GM12872 (cell line): Measurements from ENCODE around the gene ZNF844.

Experiments
- CTCF ChIP-seq: IDR thresholded peaks from 3 replicates; pipeline ENCODE4 v1.5.1; 2011; ENCODE audit warnings: low read depth, mild to moderate bottlenecking, low read length, moderate library complexity; ENCODE audit not compliant: insufficient read depth

ZNF844 gene

DNA sequence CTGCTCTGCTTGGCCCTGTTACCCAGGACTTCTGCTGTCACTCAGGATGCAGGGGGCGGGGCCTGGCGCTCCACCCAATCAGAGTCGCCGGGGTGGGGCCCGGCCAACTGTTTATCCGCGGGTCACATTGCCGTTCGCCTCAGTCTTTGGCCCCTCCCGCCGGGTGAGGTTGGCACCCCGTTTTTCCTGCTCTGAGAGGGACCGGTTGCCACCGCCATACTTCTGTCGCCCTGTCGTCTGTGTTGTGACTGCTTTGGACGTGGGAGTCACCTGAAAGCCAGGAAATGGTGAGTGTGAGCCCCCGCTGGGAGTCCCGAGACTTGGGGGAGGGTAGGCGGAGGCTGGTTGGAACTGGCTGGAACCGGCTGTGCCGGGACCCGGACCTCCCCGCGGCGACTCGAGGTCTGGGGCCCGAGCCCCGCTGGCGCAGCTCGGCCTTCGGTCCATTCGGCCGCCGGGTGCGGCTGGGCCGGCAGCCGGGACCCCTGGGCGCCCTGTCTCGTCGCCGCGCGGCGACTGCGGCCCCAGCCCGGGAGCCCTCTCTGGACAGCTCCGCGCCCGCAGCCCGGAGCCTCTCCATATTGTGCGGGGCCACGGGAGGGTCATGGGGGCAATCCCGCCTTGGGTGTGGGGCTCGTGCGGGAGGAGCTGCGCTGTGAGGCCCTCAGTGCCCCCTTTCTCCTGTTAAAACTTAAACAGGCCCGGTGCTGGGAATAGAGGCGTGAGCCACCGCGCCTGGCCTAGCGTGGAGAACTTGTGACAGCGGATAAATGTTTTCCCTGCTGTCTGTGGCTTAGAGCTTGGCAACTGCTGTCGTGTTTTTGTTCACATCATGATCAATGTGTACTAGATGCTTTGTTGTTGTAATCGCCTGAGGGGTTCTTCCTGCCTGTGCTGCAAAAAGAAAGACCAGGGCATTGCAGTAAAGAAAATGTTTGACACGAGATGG lies at the start of gene ZNF844:
TSS of gene ZNF844 (plus strand) at position 142 of the 949 bp plus-strand sequence. CDS start at position 285, 143 bp downstream.
- no peak for TF ChIP-seq CTCF

GRCh38 chr19:12015015-12015752 lies 49.3 kb upstream of the ZNF844 start:
- no peak for TF ChIP-seq CTCF

DNA sequence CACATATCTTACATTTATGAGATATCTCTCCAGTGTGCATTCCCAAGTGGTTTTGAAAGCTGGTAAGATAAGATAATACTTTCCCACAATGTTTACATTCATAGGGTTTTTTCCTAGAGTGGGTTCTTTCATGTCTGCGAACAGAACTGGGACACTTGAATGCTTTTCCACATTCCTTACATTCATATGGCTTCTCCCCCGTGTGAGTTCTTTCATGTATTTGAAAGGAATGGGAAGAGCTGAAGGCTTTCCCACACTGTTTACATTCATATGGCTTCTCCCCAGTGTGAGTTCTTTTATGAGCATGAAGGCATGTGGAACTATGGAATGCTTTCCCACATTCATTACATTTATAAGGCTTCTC lies 48.8 kb upstream of the ZNF844 start:
- TF ChIP-seq CTCF, result no peak

- TF ChIP-seq CTCF, result no peak
Measured at GRCh38 chr19:12034198-12034597, 30.3 kb upstream of the ZNF844 start.

DNA sequence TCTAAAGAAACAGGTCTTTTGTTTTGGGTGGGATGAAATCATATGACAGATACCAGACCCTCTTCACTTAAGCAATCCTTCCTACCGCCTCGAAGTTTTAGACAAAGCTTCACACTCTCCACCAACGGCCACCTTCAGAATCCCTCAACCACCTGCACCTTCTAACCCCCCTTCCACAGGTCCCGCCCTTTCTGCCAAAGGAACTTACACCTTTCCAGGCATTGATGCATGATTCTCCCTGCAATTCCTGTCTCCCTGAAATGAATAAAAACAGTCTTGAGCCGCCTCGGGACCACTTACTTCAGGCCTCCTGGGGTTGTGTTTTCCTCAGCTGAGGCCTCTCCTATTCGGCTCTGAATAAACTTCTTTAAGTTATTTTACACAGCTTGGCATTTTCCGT lies 29.9 kb upstream of the ZNF844 start:
- no peak for TF ChIP-seq CTCF

GRCh38 chr19:12035220-12036172 lies 29.0 kb upstream of the ZNF844 start, which contains the start of gene ZNF433:
TSS of gene ZNF433 (minus strand) at chr19:12035679. CDS start at chr19:12035539, 140 bp downstream.
- TF ChIP-seq CTCF, result no peak
